Transverse colon (tissue), 3 donors: Measurements from ENCODE around the gene CDH18.

ENCODE experiments used
- CTCF ChIP-seq, 5 experiments: fragments of 200-600 bp in 3 of 5; fragments of 450-650 bp in 2 of 5; sonication (generic) in 3 of 5; IDR thresholded peaks; 1 replicate in 2 of 5; 2 replicates in 3 of 5; pipeline ENCODE4 v1.5.1; 2016 to 2017; ENCODE audit warnings: antibody characterized with exemption in 5 of 5, inconsistent platforms in 3 of 5, mild to moderate bottlenecking in 2 of 5, moderate library complexity in 1 of 5
- POLR2A ChIP-seq: fragments of 450-650 bp; IDR thresholded peaks from one replicate; pipeline ENCODE4 v1.6.1; 2016; ENCODE audit warnings: antibody characterized with exemption, mild to moderate bottlenecking, moderate library complexity

- TF ChIP-seq CTCF (IDR thresholded peaks at IDR 0.05) (no peak), POLR2A (no peak)
These were observed 489.1 kb downstream of the CDH18 start for GRCh38 chr5:19498852-19499251.
